CD14-positive monocyte (primary cell): Measurements from ENCODE around the gene CARMIL1. TPM values are rescaled to one million over a fixed set of nuclear protein-coding genes. Genes with fewer than 3 reads are reported as not detected.

Source experiments
- DNase-seq, 3 donors: peaks; one replicate each; pipeline ENCODE4 v3.0.0-alpha.2; 2011 to 2022
- H2AFZ ChIP-seq: 2 replicates; pipeline ENCODE4 v1.6.0; 2012; ENCODE audit warnings: mild to moderate bottlenecking, low read depth, low read length, inconsistent platforms; ENCODE audit not compliant: insufficient read depth, poor library complexity, severe bottlenecking
- H3K27ac ChIP-seq, 2 donors: 1 replicate in 1 of 2; 2 replicates in 1 of 2; pipeline ENCODE4 v1.5.1; 2012 to 2013; ENCODE audit warnings: low read length in 2 of 2, control low read depth in 1 of 2, inconsistent platforms in 1 of 2, low read depth in 1 of 2, mild to moderate bottlenecking in 1 of 2
- H3K27me3 ChIP-seq, 2 donors: one replicate each; pipeline versions ENCODE4 v1.6.0 to v1.6.1; 2011 to 2013; ENCODE audit warnings: low read length in 2 of 2; ENCODE audit not compliant: control insufficient read depth in 2 of 2, insufficient read depth in 2 of 2
- H3K36me3 ChIP-seq, 2 donors: replicated peaks in 1 of 2; 1 replicate in 1 of 2; 2 replicates in 1 of 2; pipeline versions ENCODE4 v1.5.1 to v1.6.1; 2012 to 2013; ENCODE audit warnings: low read length in 2 of 2, control low read depth in 1 of 2, inconsistent platforms in 1 of 2, mild to moderate bottlenecking in 1 of 2; ENCODE audit not compliant: insufficient read depth in 2 of 2, control insufficient read depth in 1 of 2
- H3K4me1 ChIP-seq, 2 donors: 1 replicate in 1 of 2; 2 replicates in 1 of 2; pipeline versions ENCODE4 v1.5.1 to v1.6.1; 2012 to 2013; ENCODE audit warnings: low read length in 2 of 2, control low read depth in 1 of 2, inconsistent platforms in 1 of 2, mild to moderate bottlenecking in 1 of 2, moderate library complexity in 1 of 2; ENCODE audit not compliant: insufficient read depth in 2 of 2, control insufficient read depth in 1 of 2
- H3K4me2 ChIP-seq: replicated peaks from 2 replicates; pipeline ENCODE3; 2012; ENCODE audit warnings: low read length, moderate library complexity, mild to moderate bottlenecking; ENCODE audit not compliant: poor library complexity, severe bottlenecking; ENCODE audit errors: extremely low read depth
- H3K4me3 ChIP-seq, 3 experiments: fragments of 200-600 bp in 1 of 3; sonication (generic) in 1 of 3; replicated peaks in 1 of 3; 1 replicate in 2 of 3; 2 replicates in 1 of 3; pipeline ENCODE4 v1.5.1; 2011 to 2013; ENCODE audit warnings: low read length in 3 of 3, mild to moderate bottlenecking in 3 of 3, control low read depth in 2 of 3, low read depth in 2 of 3, inconsistent platforms in 1 of 3, moderate library complexity in 1 of 3
- H3K79me2 ChIP-seq: 2 replicates; pipeline ENCODE4 v1.6.0; 2012; ENCODE audit warnings: mild to moderate bottlenecking, control low read depth, inconsistent platforms, low read length, moderate library complexity; ENCODE audit not compliant: insufficient read depth
- H3K9ac ChIP-seq: 2 replicates; pipeline ENCODE4 v1.6.0; 2017; ENCODE audit warnings: low read length, mild to moderate bottlenecking; ENCODE audit not compliant: insufficient read depth, poor library complexity, severe bottlenecking
- H3K9me3 ChIP-seq, 2 donors: replicated peaks in 1 of 2; 1 replicate in 1 of 2; 2 replicates in 1 of 2; pipeline versions ENCODE4 v1.5.1 to v1.6.1; 2012 to 2013; ENCODE audit warnings: low read length in 2 of 2, control low read depth in 1 of 2; ENCODE audit not compliant: control insufficient read depth in 1 of 2, insufficient read depth in 1 of 2
- H4K20me1 ChIP-seq: 2 replicates; pipeline ENCODE4 v1.6.0; 2012; ENCODE audit warnings: mild to moderate bottlenecking, low read length, control low read depth, moderate library complexity; ENCODE audit not compliant: insufficient read depth
- H3K27ac Mint-ChIP-seq, 7 donors: one replicate each; pipeline ENCODE4 v1.8.0; 2020; ENCODE audit warnings: mild to moderate bottlenecking in 7 of 7, mixed read lengths in 7 of 7, moderate library complexity in 6 of 7, inconsistent platforms in 2 of 7
- H3K27me3 Mint-ChIP-seq, 3 donors: one replicate each; pipeline ENCODE4 v1.8.0; 2021 to 2022; ENCODE audit warnings: low read depth in 3 of 3, mild to moderate bottlenecking in 3 of 3, mixed read lengths in 3 of 3, moderate library complexity in 3 of 3, inconsistent platforms in 1 of 3
- H3K36me3 Mint-ChIP-seq, 2 donors: one replicate each; pipeline ENCODE4 v1.8.0; 2020; ENCODE audit warnings: mixed read lengths in 2 of 2, inconsistent platforms in 1 of 2, mild to moderate bottlenecking in 1 of 2
- H3K4me1 Mint-ChIP-seq: one replicate; pipeline ENCODE4 v1.8.0; 2020; ENCODE audit warnings: mild to moderate bottlenecking, mixed read lengths
- H3K4me3 Mint-ChIP-seq, 2 donors: one replicate each; pipeline ENCODE4 v1.8.0; 2020; ENCODE audit warnings: mild to moderate bottlenecking in 2 of 2, mixed read lengths in 2 of 2, moderate library complexity in 1 of 2
- H3K9me3 Mint-ChIP-seq, 7 donors: one replicate each; pipeline ENCODE4 v1.8.0; 2020 to 2022; ENCODE audit warnings: mixed read lengths in 7 of 7, mild to moderate bottlenecking in 6 of 7, moderate library complexity in 6 of 7, inconsistent platforms in 2 of 7
- WGBS: methylation state at CpG from one replicate; pipeline ENCODE4 v1.1.5; 2013; ENCODE audit warnings: missing lambda C conversion rate; ENCODE audit not compliant: insufficient coverage; 5-methylcytosine and 5-hydroxymethylcytosine counted together
- intact Hi-C, 2 donors: fragments of 100-400 bp; cut with micrococcal nuclease; formaldehyde crosslinking; loops; one replicate each; pipeline versions ENCODE4 v1.15.0 to v1.15.1; 2023
- polyA plus RNA-seq, 3 donors: library from polyadenylated mRNA; depleted of rRNA in 1 of 3; unstranded in 2 of 3; stranded (reverse) in 1 of 3; fragments of 300-500 nt in 2 of 3; fragments of >200 nt in 1 of 3; fragmentation: Illumina TruSeq in 2 of 3; gene quantifications; 1 replicate in 2 of 3; 2 replicates in 1 of 3; pipeline ENCODE4 v1.2.3, GENCODE V29; 2012 to 2021
- TF ChIP-seq, protein P1 (sequence below): fragments of 200-600 bp; IDR thresholded peaks from one replicate; pipeline ENCODE4 v1.8.0; 2022; ENCODE audit warnings: antibody characterized with exemption, mild to moderate bottlenecking

Gene CARMIL1
- polyA plus RNA-seq, 3 donors: 0.30 to 0.49 (median 0.41) TPM

DNA sequence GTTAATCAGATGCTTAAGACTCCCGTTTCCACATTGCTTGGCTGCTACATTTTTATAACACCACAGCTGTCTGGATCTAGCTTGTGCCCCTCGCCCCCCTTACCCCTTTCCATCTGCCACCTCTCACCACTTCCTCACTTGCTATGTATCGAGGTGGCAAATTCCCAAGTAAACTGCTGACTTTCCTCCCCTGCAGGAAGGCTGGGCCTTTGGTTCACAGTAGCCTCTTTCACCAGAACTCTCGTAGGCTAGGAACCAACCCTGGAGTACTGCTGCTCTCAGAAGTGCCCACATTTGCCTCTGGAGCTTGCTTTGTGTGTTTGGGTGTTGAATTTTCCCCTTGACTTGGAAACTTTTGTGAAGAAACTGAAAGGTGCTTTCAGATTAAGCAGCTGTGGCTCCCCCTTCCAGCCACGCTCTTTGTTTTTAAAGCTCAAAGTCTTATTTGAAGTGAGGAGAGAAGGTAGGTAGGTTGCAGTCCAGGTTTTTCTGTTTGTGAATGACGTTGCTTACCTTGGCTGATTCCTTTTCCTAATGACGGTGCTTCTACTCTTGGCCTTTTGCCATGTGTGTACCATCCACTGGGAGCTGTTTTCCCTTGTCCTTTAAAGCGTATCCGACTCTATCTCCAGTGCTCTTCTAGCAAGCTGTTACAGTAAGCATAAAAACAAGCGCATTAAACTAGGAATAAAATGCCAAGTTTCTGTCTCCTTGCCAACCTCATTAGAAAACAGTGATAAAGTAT lies 90.4 kb downstream of the CARMIL1 start:
- WGBS: 17% methylated on average over 6 of the region's 10 CpGs
- Histone ChIP-seq H2AFZ (no peak overlapping the region), H3K79me2 (no peaks in the 10 kb centered on the region), H4K20me1 (no peaks in the 10 kb centered on the region), H3K9ac (no peak overlapping the region), H3K4me1 (peaks cover 15 to 16% of the 10 kb centered on the region in 2 donors), H3K4me2 (no peak overlapping the region), H3K27me3 (no peaks in the 10 kb centered on the region), H3K36me3 (no peaks in the 10 kb centered on the region), H3K4me3 (no peak overlapping the region), H3K9me3 (peaks cover 0 to 5% of the 10 kb centered on the region in 2 donors), H3K27ac (no peak overlapping the region)
- H3K27ac Mint-ChIP-seq: no peak overlapping the region
- no peak for DNase-seq
- H3K9me3 Mint-ChIP-seq: peaks cover 6 to 30% (median 20%) of the 10 kb centered on the region in 7 donors
- H3K36me3 Mint-ChIP-seq: peaks cover 2 to 12% of the 10 kb centered on the region in 2 donors
- no peak overlapping the region for H3K4me3 Mint-ChIP-seq
- TF ChIP-seq, protein P1, sequence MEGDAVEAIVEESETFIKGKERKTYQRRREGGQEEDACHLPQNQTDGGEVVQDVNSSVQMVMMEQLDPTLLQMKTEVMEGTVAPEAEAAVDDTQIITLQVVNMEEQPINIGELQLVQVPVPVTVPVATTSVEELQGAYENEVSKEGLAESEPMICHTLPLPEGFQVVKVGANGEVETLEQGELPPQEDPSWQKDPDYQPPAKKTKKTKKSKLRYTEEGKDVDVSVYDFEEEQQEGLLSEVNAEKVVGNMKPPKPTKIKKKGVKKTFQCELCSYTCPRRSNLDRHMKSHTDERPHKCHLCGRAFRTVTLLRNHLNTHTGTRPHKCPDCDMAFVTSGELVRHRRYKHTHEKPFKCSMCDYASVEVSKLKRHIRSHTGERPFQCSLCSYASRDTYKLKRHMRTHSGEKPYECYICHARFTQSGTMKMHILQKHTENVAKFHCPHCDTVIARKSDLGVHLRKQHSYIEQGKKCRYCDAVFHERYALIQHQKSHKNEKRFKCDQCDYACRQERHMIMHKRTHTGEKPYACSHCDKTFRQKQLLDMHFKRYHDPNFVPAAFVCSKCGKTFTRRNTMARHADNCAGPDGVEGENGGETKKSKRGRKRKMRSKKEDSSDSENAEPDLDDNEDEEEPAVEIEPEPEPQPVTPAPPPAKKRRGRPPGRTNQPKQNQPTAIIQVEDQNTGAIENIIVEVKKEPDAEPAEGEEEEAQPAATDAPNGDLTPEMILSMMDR: no peak
- H3K27me3 Mint-ChIP-seq: peaks cover 0 to 2% (median 2%) of the 10 kb centered on the region in 3 donors
- H3K4me1 Mint-ChIP-seq: peaks cover 34% of the 10 kb centered on the region
- intact Hi-C loops: no loop called here

DNA sequence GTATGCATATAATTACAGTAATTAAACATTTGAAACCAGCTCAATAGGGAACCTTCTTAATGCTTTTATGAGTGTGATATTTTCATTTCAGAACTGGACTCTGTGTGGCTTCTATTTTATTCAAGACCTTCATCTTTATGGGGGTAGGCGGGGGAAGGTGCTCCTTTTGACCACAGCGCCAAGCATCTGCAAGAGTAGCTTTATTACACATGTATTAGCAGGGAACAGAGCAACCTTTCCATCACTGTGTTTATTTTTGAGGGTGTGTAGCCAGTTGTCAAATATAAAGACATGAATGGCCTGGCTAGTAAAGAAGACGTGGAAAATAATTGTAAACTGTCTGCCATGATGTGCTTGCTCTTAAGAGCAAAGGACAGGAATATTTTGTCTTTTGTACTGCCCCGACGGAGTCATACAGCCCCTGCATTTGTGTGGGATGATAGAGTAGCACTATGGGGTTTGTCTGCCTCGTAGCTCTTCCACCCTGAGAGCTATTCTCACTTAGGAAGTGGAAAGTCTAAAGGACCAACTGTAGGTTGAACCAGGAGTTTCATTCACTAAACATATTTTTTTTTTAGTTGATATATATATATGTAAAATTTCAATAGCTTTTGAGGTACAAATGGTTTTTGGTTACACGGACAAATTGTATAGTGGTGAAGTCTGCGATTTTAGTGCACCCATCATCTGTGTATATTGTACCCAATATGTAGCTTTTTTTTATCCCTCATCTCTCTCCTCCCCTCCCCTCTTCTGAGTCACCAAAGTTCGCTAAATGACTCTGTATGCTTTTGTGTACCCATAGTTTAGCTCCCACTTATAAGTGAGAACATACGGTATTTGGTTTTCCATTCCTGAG lies 91.2 kb downstream of the CARMIL1 start:
- Mint-ChIP-seq H3K27me3 (peaks cover 0 to 2% (median 2%) of the 10 kb centered on the region in 3 donors), H3K27ac (no peak overlapping the region), H3K9me3 (peaks cover 6 to 36% (median 27%) of the 10 kb centered on the region in 7 donors), H3K4me1 (peaks cover 27% of the 10 kb centered on the region), H3K36me3 (peaks cover 2 to 12% of the 10 kb centered on the region in 2 donors), H3K4me3 (no peak overlapping the region)
- H3K4me2 ChIP-seq: no peak overlapping the region
- H3K27ac ChIP-seq: no peak overlapping the region
- no peaks in the 10 kb centered on the region for H4K20me1 ChIP-seq
- intact Hi-C loops: no loop called here
- DNase-seq: no peak
- no peak overlapping the region for H2AFZ ChIP-seq
- no peaks in the 10 kb centered on the region for H3K36me3 ChIP-seq
- H3K27me3 ChIP-seq: no peaks in the 10 kb centered on the region
- peaks cover 5 to 7% of the 10 kb centered on the region in 2 donors for H3K9me3 ChIP-seq
- H3K9ac ChIP-seq: no peak overlapping the region
- H3K4me1 ChIP-seq: peaks cover 9% of the 10 kb centered on the region in 2 donors
- H3K79me2 ChIP-seq: no peaks in the 10 kb centered on the region
- no peak overlapping the region for H3K4me3 ChIP-seq
- TF ChIP-seq, protein P1: no peak
- 100% methylated on average over 3 of the region's 10 CpGs for WGBS
